Uterus (tissue), 2 donors: ENCODE measurements around the gene MOB3A.

Experiments
- POLR2A ChIP-seq, 2 donors: fragments of 450-650 bp; IDR thresholded peaks; one replicate each; pipeline ENCODE4 v1.6.1; 2016; ENCODE audit warnings: antibody characterized with exemption in 2 of 2, mild to moderate bottlenecking in 1 of 2, moderate library complexity in 1 of 2
- TF ChIP-seq, protein P1 (sequence below), 4 experiments: fragments of 200-600 bp in 2 of 4; fragments of 450-650 bp in 2 of 4; sonication (generic) in 2 of 4; IDR thresholded peaks; one replicate each; pipeline ENCODE4 v1.5.1; 2016 to 2019; ENCODE audit warnings: antibody characterized with exemption in 4 of 4, mild to moderate bottlenecking in 2 of 4, moderate library complexity in 1 of 4

DNA sequence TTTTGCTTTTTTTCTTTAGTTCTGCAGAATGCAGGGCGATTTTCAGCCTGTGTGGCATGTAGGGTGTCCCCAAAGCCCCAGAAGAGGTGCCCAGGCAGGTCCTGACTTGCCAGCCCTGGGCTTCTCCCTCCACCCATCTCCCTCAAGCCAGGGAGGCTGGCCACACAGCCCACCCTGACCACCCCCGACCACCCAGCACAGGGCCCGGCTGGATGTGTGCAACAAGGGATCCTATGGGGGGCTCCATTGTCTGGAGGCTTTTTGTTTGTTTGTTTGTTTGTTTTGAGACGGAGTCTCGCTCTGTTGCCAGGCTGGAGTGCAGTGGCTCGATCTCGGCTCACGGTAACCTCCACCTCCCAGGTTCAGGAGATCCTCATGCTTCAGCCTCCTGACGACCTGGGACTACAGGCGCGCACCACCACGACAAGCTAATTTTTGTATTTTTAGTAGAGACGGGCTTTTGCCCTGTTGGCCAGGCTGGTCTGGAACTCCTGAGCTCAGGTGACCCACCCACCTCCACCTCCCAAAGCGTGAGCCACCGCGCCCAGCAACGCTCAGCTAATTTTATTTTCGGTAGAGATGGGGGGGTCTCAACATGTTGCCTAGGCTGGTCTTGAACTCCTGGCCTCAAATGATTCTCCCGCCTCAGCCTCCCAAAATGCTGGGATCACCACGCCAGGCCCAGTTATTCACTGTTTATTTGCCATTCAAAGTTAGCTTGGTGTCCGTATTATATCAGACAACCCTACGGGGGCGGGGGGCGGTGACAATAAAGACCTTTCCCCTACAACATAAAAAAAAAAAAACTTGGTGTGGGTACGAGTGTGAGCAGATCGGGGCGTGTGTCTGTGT is 37.3 kb downstream of the MOB3A start:
- TF ChIP-seq POLR2A (IDR thresholded peaks at IDR 0.05): no peak
- TF ChIP-seq, protein P1, sequence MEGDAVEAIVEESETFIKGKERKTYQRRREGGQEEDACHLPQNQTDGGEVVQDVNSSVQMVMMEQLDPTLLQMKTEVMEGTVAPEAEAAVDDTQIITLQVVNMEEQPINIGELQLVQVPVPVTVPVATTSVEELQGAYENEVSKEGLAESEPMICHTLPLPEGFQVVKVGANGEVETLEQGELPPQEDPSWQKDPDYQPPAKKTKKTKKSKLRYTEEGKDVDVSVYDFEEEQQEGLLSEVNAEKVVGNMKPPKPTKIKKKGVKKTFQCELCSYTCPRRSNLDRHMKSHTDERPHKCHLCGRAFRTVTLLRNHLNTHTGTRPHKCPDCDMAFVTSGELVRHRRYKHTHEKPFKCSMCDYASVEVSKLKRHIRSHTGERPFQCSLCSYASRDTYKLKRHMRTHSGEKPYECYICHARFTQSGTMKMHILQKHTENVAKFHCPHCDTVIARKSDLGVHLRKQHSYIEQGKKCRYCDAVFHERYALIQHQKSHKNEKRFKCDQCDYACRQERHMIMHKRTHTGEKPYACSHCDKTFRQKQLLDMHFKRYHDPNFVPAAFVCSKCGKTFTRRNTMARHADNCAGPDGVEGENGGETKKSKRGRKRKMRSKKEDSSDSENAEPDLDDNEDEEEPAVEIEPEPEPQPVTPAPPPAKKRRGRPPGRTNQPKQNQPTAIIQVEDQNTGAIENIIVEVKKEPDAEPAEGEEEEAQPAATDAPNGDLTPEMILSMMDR (IDR thresholded peaks at IDR 0.05): no peak
